Measurements from ENCODE around the gene MRPL4. TPM values are rescaled to one million over a fixed set of nuclear protein-coding genes. Genes with fewer than 3 reads are reported as not detected.

Gene MRPL4
- 100 to 1,000 TPM in 2 of 4 donors, 10 to 100 TPM in 2; 77.6 to 105 (median 92.6) TPM for total RNA-seq

GRCh38 chr19:10251792-10252694 lies at the start of gene MRPL4:
Gene MRPL4 (plus strand): TSS chr19:10252214. CDS start chr19:10252254, 40 bp downstream.
- TF ChIP-seq, protein P1, sequence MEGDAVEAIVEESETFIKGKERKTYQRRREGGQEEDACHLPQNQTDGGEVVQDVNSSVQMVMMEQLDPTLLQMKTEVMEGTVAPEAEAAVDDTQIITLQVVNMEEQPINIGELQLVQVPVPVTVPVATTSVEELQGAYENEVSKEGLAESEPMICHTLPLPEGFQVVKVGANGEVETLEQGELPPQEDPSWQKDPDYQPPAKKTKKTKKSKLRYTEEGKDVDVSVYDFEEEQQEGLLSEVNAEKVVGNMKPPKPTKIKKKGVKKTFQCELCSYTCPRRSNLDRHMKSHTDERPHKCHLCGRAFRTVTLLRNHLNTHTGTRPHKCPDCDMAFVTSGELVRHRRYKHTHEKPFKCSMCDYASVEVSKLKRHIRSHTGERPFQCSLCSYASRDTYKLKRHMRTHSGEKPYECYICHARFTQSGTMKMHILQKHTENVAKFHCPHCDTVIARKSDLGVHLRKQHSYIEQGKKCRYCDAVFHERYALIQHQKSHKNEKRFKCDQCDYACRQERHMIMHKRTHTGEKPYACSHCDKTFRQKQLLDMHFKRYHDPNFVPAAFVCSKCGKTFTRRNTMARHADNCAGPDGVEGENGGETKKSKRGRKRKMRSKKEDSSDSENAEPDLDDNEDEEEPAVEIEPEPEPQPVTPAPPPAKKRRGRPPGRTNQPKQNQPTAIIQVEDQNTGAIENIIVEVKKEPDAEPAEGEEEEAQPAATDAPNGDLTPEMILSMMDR (IDR thresholded peaks at IDR 0.05): peak in 3 of 6 experiments; percentile 18 to 30 (median 30)
- TF ChIP-seq POLR2A (IDR thresholded peaks at IDR 0.05): peak in 3 of 4 donors; percentile 34 to 60 (median 50)
- Histone ChIP-seq H3K4me3 (peak within 1 kb of the TSS; percentile 54 to 83 (median 80)), H3K9me3 (no peaks in the 10 kb centered on the region), H3K36me3 (peaks cover 0 to 37% (median 26%) of the 10 kb centered on the region in 3 donors), H3K4me1 (peaks cover 0 to 39% (median 7%) of the 10 kb centered on the region in 3 donors), H3K27me3 (no peaks in the 10 kb centered on the region), H3K27ac (peak within 1 kb of the TSS; percentile 83 to 93 (median 92))
- WGBS, 2 donors: 0 to 2% methylated on average over 7 to 11 of the region's 77 CpGs
- peak; percentile 86 for DNase-seq
- intact Hi-C loops (cut with DNase I): loop anchor here (5.0 to 10.0 kb wide), 2 partner anchors 137 to 320 kb away; partner anchors contain the start of genes EIF3G and P2RY11

DNA sequence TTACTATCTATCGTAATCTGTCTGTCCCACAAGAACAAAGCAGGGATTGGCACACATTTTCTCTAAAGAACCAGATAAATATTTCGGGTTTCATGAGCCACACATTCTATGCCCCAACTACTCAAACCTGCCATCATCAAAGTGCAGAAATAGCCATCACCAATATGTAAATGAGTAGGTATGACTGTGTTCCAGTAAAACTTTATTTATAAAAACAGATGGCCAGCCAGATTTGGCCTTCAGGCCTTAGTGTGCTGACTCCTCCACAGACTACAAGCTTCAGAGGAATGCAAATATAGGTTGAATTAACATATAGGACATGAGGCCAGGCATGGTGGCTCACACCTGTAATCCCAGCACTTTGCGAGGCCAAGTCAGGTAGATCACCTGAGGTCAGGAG lies 48.3 kb upstream of the MRPL4 start:
- WGBS, 2 donors: 95 to 100% methylated on average over 3 of the region's 3 CpGs
- no peaks in the 10 kb centered on the region for H3K36me3 ChIP-seq
- no peaks in the 10 kb centered on the region for H3K27me3 ChIP-seq
- H3K9me3 ChIP-seq: no peaks in the 10 kb centered on the region
- H3K27ac ChIP-seq: no peak overlapping the region
- H3K4me1 ChIP-seq: peaks cover 0 to 4% (median 0%) of the 10 kb centered on the region in 3 donors
- no peak for DNase-seq
- intact Hi-C loops (cut with DNase I): no loop called here
- TF ChIP-seq POLR2A (IDR thresholded peaks at IDR 0.05): no peak
- TF ChIP-seq, protein P1 (IDR thresholded peaks at IDR 0.05): no peak
- H3K4me3 ChIP-seq: no peak overlapping the region

GRCh38 chr19:10205636-10206035 lies 46.4 kb upstream of the MRPL4 start:
- H3K36me3 ChIP-seq: no peaks in the 10 kb centered on the region
- intact Hi-C loops (cut with DNase I): no loop called here
- H3K27me3 ChIP-seq: no peaks in the 10 kb centered on the region
- DNase-seq: no peak
- no peak overlapping the region for H3K27ac ChIP-seq
- TF ChIP-seq POLR2A (IDR thresholded peaks at IDR 0.05): no peak
- TF ChIP-seq, protein P1 (IDR thresholded peaks at IDR 0.05): no peak
- no peaks in the 10 kb centered on the region for H3K4me1 ChIP-seq
- no peak overlapping the region for H3K4me3 ChIP-seq
- WGBS, 2 donors: 85% methylated on average over 2 to 3 of the region's 4 CpGs
- H3K9me3 ChIP-seq: no peaks in the 10 kb centered on the region

- TF ChIP-seq, protein P1 (IDR thresholded peaks at IDR 0.05): no peak
- TF ChIP-seq POLR2A (IDR thresholded peaks at IDR 0.05): no peak
- no peak overlapping the region for H3K27ac ChIP-seq
These were observed 45.7 kb upstream of the MRPL4 start for GRCh38 chr19:10206226-10206885.

GRCh38 chr19:10207026-10207425 lies 45.0 kb upstream of the MRPL4 start:
- intact Hi-C loops (cut with DNase I): no loop called here
- WGBS, 2 donors: 100% methylated on average over 1 of the region's 1 CpG
- no peaks in the 10 kb centered on the region for H3K27me3 ChIP-seq
- no peak overlapping the region for H3K27ac ChIP-seq
- H3K9me3 ChIP-seq: no peaks in the 10 kb centered on the region
- H3K4me1 ChIP-seq: no peaks in the 10 kb centered on the region
- H3K4me3 ChIP-seq: no peak overlapping the region
- DNase-seq: no peak
- no peaks in the 10 kb centered on the region for H3K36me3 ChIP-seq
- TF ChIP-seq, protein P1 (IDR thresholded peaks at IDR 0.05): no peak
- TF ChIP-seq POLR2A (IDR thresholded peaks at IDR 0.05): no peak

More at GRCh38 chr19:10206226-10206885, 45.7 kb upstream of the MRPL4 start:
- no peaks in the 10 kb centered on the region for H3K36me3 ChIP-seq
- WGBS, 2 donors: 67 to 68% methylated on average over 1 to 5 of the region's 10 CpGs
- DNase-seq: no peak
- H3K4me3 ChIP-seq: no peak overlapping the region
- no peaks in the 10 kb centered on the region for H3K9me3 ChIP-seq
- intact Hi-C loops (cut with DNase I): no loop called here
- no peaks in the 10 kb centered on the region for H3K4me1 ChIP-seq
- H3K27me3 ChIP-seq: no peaks in the 10 kb centered on the region
